Activated CD4-positive, CD25-positive, alpha-beta regulatory T cell treated with anti-CD3 and anti-CD28 coated beads, Interleukin-2, amount 50 U/mL, for 24 hours (primary cell): ENCODE data around the gene GALK1.

ENCODE experiments used
- ATAC-seq, 2 donors: fragments of 150-1000 bp; cut with Tn5 transposase; one replicate each; pipeline ENCODE4 v1.10.0; 2021; ENCODE audit warnings: mild to moderate bottlenecking in 1 of 2, moderate library complexity in 1 of 2

Gene GALK1

GRCh38 chr17:75723171-75723930 is 41.6 kb downstream of the GALK1 start:
- ATAC-seq = no peak

- no peak for ATAC-seq
Measured at GRCh38 chr17:75722542-75723095, 42.4 kb downstream of the GALK1 start.

- no peak for ATAC-seq
Measured at GRCh38 chr17:75722076-75722475, 42.9 kb downstream of the GALK1 start.

DNA sequence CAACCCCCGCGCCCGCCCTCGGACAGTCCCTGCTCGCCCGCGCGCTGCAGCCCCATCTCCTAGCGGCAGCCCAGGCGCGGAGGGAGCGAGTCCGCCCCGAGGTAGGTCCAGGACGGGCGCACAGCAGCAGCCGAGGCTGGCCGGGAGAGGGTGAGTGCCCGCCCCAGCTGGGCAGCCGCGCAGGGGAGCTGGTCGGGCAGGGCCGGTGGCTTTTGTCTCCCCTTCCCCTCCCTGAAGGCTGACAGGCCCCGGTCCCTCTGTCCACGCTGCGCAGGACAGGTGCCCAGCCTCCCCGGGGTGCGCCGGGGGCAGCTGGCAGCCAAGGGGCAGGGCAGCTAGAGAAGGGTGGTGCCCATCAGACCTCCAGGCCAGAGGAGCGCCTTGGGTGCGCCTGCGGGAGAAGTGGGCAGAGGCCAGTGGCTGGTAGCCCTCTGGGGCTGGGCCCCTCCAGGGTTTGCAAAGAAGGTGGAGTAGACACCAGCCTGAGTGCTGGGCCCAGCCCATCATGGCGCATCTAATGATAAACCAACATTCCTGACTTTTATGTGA is 43.5 kb downstream of the GALK1 start:
- no peak for ATAC-seq

DNA sequence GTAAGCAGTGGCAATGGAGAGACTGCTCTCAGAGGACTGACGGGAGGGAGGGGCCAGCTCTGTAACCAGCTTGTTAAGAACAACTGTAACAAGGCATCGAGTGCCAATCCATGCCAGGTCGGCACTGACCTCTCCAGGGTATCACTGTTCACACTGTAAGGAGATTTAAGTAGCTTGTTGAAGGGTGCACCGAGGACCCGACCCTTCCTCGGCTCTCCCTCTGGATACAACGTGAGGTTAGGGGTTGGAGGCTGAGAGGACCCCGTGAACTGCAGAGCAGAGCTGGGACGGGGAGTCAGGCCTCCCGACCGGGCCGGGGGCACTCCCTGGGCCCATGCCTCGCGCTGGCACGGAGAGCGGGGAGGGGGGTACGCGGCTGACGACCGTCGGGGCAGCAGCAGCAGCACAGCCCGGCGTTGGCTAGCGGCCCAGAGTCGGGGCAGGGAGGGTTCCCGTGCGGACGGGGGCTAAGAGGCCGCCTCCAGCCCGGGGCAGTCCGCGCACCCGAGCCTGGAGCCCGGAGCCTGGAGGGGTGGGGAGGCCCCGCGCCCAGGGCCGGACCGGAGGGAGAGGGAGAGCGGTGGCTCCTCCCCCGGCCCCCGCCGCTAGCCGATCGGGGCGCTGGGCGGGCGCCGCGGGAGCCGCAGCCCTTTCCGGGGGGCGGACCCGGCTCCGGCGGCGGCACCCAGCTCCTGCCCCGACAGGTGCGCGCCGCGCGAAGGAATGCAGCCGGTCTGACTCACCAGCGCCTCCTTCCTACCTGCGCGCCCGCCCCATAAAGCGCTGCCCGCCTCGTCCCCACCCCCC is 44.1 kb downstream of the GALK1 start, which contains the start of gene ITGB4:
TSS of gene ITGB4 (plus strand) at position 804 of the 807 bp plus-strand sequence. CDS start 3,245 bp downstream, outside the sequence.
- ATAC-seq = peak; percentile 77 to 79

- no peak for ATAC-seq
Measured at GRCh38 chr17:75719732-75720131, 45.3 kb downstream of the GALK1 start.

DNA sequence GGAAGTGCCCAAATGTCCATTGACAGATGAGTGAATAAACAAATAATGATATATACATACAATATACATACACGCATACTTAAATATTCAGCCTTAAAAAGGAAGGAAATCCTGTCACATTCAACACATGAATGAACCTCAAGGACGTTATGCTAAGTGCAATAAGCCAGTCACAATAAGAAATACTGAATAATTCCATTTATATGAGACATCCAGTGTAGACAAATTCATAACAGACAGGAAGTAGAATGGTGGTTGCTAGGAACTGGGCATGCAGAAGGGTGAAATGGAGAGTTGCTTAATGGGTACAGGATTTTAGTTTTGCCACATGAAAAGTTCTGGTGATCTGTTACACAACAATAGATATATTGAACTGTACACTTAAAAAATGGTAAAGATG is 52.5 kb downstream of the GALK1 start:
- ATAC-seq = no peak
